HEK293 (cell line): Measurements from ENCODE around the gene ATP7A.
A peak's percentile ranks its signal among the peaks of the same experiment; 100 is the strongest.

Experiments used
- CTCF ChIA-PET: fragments of 350-600 bp; formaldehyde crosslinking; extraction: SDS; loops from one replicate; lab custom pipeline; 2021; ENCODE audit warnings: antibody characterized with exemption; lab: Yijun Ruan, JAX
- POLR2A ChIA-PET: fragments of 300-600 bp; formaldehyde crosslinking; extraction: SDS; loops from one replicate; lab custom pipeline; 2020; ENCODE audit warnings: antibody characterized with exemption, inconsistent platforms; lab: Yijun Ruan, JAX
- H3K27ac ChIP-seq: fragments of 200-500 bp; sonication (Bioruptor generic); 2 replicates; pipeline ENCODE4 v1.5.1; 2014; ENCODE audit warnings: low read depth, low read length, control low read depth, inconsistent platforms; ENCODE audit errors: extremely low read depth
- H3K36me3 ChIP-seq, 2 experiments: fragments of 200-500 bp in 1 of 2; sonication (Bioruptor generic) in 1 of 2; 1 replicate in 1 of 2; 2 replicates in 1 of 2; pipeline ENCODE4 v1.5.1; 2014 to 2017; ENCODE audit warnings: inconsistent platforms in 2 of 2, low read length in 2 of 2; ENCODE audit not compliant: control insufficient read depth in 2 of 2, insufficient read depth in 1 of 2
- H3K4me1 ChIP-seq: fragments of 200-500 bp; sonication (Bioruptor generic); 2 replicates; pipeline ENCODE4 v1.5.1; 2014; ENCODE audit warnings: mild to moderate bottlenecking, low read length, inconsistent platforms; ENCODE audit not compliant: control insufficient read depth, insufficient read depth
- H3K4me3 ChIP-seq: 2 replicates; pipeline ENCODE4 v1.5.1; 2011; ENCODE audit warnings: low read depth, mild to moderate bottlenecking, control low read depth, low read length, moderate library complexity
- H3K9me3 ChIP-seq: fragments of 200-500 bp; sonication (Bioruptor generic); 2 replicates; pipeline ENCODE4 v1.5.1; 2014; ENCODE audit warnings: low read depth, low read length, inconsistent platforms; ENCODE audit not compliant: control insufficient read depth, insufficient read depth
- AEBP2 ChIP-seq: fragments of 450-650 bp; formaldehyde crosslinking; IDR thresholded peaks from 2 replicates; pipeline ENCODE4 v1.5.1; 2016; ENCODE audit warnings: missing biosample characterization, missing genetic modification characterization, borderline replicate concordance
- BCL11A ChIP-seq: fragments of 450-650 bp; formaldehyde crosslinking; IDR thresholded peaks from 2 replicates; pipeline ENCODE4 v1.5.1; 2016; ENCODE audit warnings: low read depth, missing biosample characterization, missing genetic modification characterization
- GFI1B ChIP-seq: fragments of 450-650 bp; formaldehyde crosslinking; IDR thresholded peaks from 2 replicates; pipeline ENCODE4 v1.5.1; 2016; ENCODE audit warnings: missing biosample characterization, missing genetic modification characterization
- IKZF3 ChIP-seq: fragments of 450-650 bp; IDR thresholded peaks from 2 replicates; pipeline ENCODE4 v1.5.0; 2018; ENCODE audit warnings: missing biosample characterization, mild to moderate bottlenecking, missing genetic modification characterization, moderate library complexity
- KLF16 ChIP-seq: fragments of 450-650 bp; formaldehyde crosslinking; IDR thresholded peaks from 2 replicates; pipeline ENCODE4 v1.5.1; 2017; ENCODE audit warnings: missing biosample characterization, missing genetic modification characterization
- TCF7L2 ChIP-seq: IDR thresholded peaks from 2 replicates; pipeline ENCODE4 v1.6.1; 2011; ENCODE audit warnings: low read depth, mild to moderate bottlenecking, inconsistent platforms, low read length, moderate library complexity, borderline replicate concordance
- ZBTB17 ChIP-seq: fragments of 450-650 bp; formaldehyde crosslinking; IDR thresholded peaks from 2 replicates; pipeline ENCODE4 v1.5.1; 2016; ENCODE audit warnings: missing biosample characterization, missing genetic modification characterization
- ZBTB49 ChIP-seq: fragments of 450-650 bp; formaldehyde crosslinking; IDR thresholded peaks from 2 replicates; pipeline ENCODE4 v1.5.1; 2016; ENCODE audit warnings: missing biosample characterization, missing genetic modification characterization, low read depth
- ZNF112 ChIP-seq: fragments of 450-650 bp; formaldehyde crosslinking; IDR thresholded peaks from 2 replicates; pipeline ENCODE4 v1.5.0; 2017; ENCODE audit warnings: missing biosample characterization, missing genetic modification characterization
- ZNF121 ChIP-seq: fragments of 450-650 bp; formaldehyde crosslinking; IDR thresholded peaks from 2 replicates; pipeline ENCODE4 v1.5.1; 2016; ENCODE audit warnings: missing biosample characterization, missing genetic modification characterization
- ZNF184 ChIP-seq: fragments of 450-650 bp; IDR thresholded peaks from 2 replicates; pipeline ENCODE4 v1.5.1; 2018; ENCODE audit warnings: missing biosample characterization, mild to moderate bottlenecking, missing genetic modification characterization
- ZNF223 ChIP-seq: fragments of 450-650 bp; formaldehyde crosslinking; IDR thresholded peaks from 2 replicates; pipeline ENCODE4 v1.5.1; 2016; ENCODE audit warnings: missing biosample characterization, missing genetic modification characterization
- ZNF23 ChIP-seq: fragments of 450-650 bp; formaldehyde crosslinking; IDR thresholded peaks from 2 replicates; pipeline ENCODE4 v1.5.1; 2016; ENCODE audit warnings: missing biosample characterization, missing genetic modification characterization, borderline replicate concordance
- ZNF341 ChIP-seq: fragments of 450-650 bp; formaldehyde crosslinking; IDR thresholded peaks from 2 replicates; pipeline ENCODE4; 2016; ENCODE audit warnings: low read depth, missing biosample characterization, missing genetic modification characterization
- ZNF398 ChIP-seq: fragments of 450-650 bp; formaldehyde crosslinking; IDR thresholded peaks from 2 replicates; pipeline ENCODE4 v1.5.1; 2017; ENCODE audit warnings: missing biosample characterization, missing genetic modification characterization
- ZNF449 ChIP-seq: fragments of 450-650 bp; formaldehyde crosslinking; IDR thresholded peaks from 2 replicates; pipeline ENCODE4 v1.5.1; 2017; ENCODE audit warnings: missing biosample characterization, mild to moderate bottlenecking, missing genetic modification characterization, moderate library complexity
- ZNF473 ChIP-seq: fragments of 450-650 bp; formaldehyde crosslinking; IDR thresholded peaks from 2 replicates; pipeline ENCODE4 v1.5.1; 2017; ENCODE audit warnings: missing biosample characterization, missing genetic modification characterization
- ZNF510 ChIP-seq: fragments of 450-650 bp; formaldehyde crosslinking; IDR thresholded peaks from 2 replicates; pipeline ENCODE4 v1.5.1; 2018; ENCODE audit warnings: mild to moderate bottlenecking, missing genetic modification characterization, missing biosample characterization; ENCODE audit not compliant: insufficient replicate concordance
- ZNF645 ChIP-seq: fragments of 450-650 bp; formaldehyde crosslinking; IDR thresholded peaks from 2 replicates; pipeline ENCODE4; 2016; ENCODE audit warnings: missing biosample characterization, missing genetic modification characterization
- ZNF791 ChIP-seq: fragments of 450-650 bp; formaldehyde crosslinking; IDR thresholded peaks from 2 replicates; pipeline ENCODE4 v1.5.1; 2016; ENCODE audit warnings: missing biosample characterization, missing genetic modification characterization
- ZSCAN4 ChIP-seq: fragments of 450-650 bp; formaldehyde crosslinking; IDR thresholded peaks from 2 replicates; pipeline ENCODE4 v1.5.1; 2017; ENCODE audit warnings: missing biosample characterization, missing genetic modification characterization

ATP7A gene

GRCh38 chrX:77910108-77910840 is at the start of gene ATP7A:
TSS of gene ATP7A (plus strand) at chrX:77910693. CDS start at chrX:77971642, 60,949 bp downstream.
- no peaks in the 10 kb centered on the region for H3K4me1 ChIP-seq
- CTCF ChIA-PET: interaction anchor here (0.7 to 1.9 kb wide), 7 partner anchors 11 to 599 kb away, joined by 3 to 11 read pairs (median 4); partner anchors contain the start of gene COX7B
- POLR2A ChIA-PET: interaction anchor here (3.0 kb wide), 1 partner anchor 11 kb away, joined by 43 read pairs; the partner anchor contains the start of gene COX7B
- no peaks in the 10 kb centered on the region for H3K9me3 ChIP-seq
- H3K4me3 ChIP-seq: peak within 1 kb of the TSS; percentile 44
- peak within 1 kb of the TSS; percentile 73 for H3K27ac ChIP-seq
- H3K36me3 ChIP-seq: peaks cover 4% of the 10 kb centered on the region in 2 experiments; a peak in 2 of 3 replicates
- no peak for TF ChIP-seq ZNF510
- TF ChIP-seq ZSCAN4 (tag by site-specific recombination): no peak
- TF ChIP-seq ZBTB49 (tag by site-specific recombination): no peak
- no peak for TF ChIP-seq ZNF645
- TF ChIP-seq ZNF23 (tag by site-specific recombination): no peak
- TF ChIP-seq ZBTB17 (tag by site-specific recombination): no peak
- TF ChIP-seq BCL11A (tag by site-specific recombination): no peak
- TF ChIP-seq ZNF341 (tag by site-specific recombination): peak; percentile 82
- no peak for TF ChIP-seq GFI1B (tag by site-specific recombination)
- peak; percentile 90 for TF ChIP-seq ZNF398 (tag by site-specific recombination)
- TF ChIP-seq ZNF473 (tag by site-specific recombination): no peak
- 0 out of 2 replicates have a peak, but pooled peaks have one; percentile 8 for TF ChIP-seq IKZF3 (tag by site-specific recombination)
- 0 out of 2 replicates have a peak, but pooled peaks have one; percentile 4 for TF ChIP-seq AEBP2 (tag by site-specific recombination)
- TF ChIP-seq TCF7L2: no peak
- TF ChIP-seq KLF16 (tag by site-specific recombination): no peak
- no peak for TF ChIP-seq ZNF121 (tag by site-specific recombination)
- TF ChIP-seq ZNF184 (tag by site-specific recombination): no peak
- TF ChIP-seq ZNF223 (tag by site-specific recombination): no peak
- no peak for TF ChIP-seq ZNF112
- no peak for TF ChIP-seq ZNF449
- TF ChIP-seq ZNF791: no peak
